Myocyte (in vitro differentiated cells): Measurements from ENCODE around the gene CTDSPL. TPM values are rescaled to one million over a fixed set of nuclear protein-coding genes. Genes with fewer than 3 reads are reported as not detected.
"Not testable (repeated sequence)": the region's sequence is repeated elsewhere in the genome, so short reads cannot be mapped to it uniquely, and the experiment has no call there.

Experiments
- DNase-seq: peaks from one replicate; pipeline ENCODE4 v3.0.0-alpha.2; 2012; ENCODE audit warnings: low read depth
- total RNA-seq: library from RNA; depleted of rRNA; stranded (reverse); fragments of >200 nt; gene quantifications from 2 replicates; pipeline ENCODE4 v1.2.3, GENCODE V29; 2014

The CTDSPL gene
- total RNA-seq, 1 donor from 2014 or later: 108 TPM

GRCh38 chr3:37961622-37962431 is 100.1 kb downstream of the CTDSPL start:
- no peak for DNase-seq

DNA sequence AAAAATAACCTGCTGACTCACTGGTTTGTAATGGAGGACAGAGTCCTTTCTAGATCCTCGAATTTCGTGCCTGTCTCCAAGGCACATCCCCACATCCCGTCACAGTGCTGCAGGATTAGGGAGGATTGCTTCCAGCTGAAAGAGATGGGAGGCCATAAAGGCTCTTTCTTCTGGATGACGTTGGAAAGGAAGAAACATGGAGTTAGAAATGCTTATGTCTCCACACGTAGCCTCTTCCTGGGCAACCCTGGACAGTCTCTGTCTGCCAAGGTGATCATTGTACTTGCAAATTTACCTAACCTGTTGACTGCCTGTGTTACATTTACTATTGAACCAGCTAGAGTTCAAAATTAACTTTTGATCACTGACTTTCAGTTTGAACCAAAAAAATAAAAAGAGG is 101.3 kb downstream of the CTDSPL start:
- peak; percentile 73 for DNase-seq

DNA sequence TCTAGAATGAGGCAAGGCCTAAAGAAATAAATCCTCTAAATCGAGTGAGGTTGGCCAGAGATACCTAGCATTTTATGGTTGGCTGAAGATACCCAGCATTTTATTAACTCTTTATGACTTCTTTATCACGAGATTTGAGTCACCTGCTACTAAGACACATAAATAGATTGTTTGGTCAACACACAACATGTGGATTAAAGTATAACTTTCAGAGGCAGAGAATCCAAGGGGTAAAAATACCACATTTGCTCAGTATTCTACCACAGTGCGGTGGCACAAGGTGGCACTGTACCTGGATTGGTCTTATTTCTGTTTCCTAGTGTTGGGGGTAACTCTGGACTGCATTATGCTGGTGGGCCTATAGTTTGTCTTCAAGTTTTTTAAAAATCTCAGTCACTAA is 102.0 kb downstream of the CTDSPL start:
- peak; percentile 76 for DNase-seq

- DNase-seq: no peak
Measured at GRCh38 chr3:37964146-37964545, 102.5 kb downstream of the CTDSPL start.

- DNase-seq: no peak
Measured at GRCh38 chr3:37964716-37965115, 103.0 kb downstream of the CTDSPL start.

DNA sequence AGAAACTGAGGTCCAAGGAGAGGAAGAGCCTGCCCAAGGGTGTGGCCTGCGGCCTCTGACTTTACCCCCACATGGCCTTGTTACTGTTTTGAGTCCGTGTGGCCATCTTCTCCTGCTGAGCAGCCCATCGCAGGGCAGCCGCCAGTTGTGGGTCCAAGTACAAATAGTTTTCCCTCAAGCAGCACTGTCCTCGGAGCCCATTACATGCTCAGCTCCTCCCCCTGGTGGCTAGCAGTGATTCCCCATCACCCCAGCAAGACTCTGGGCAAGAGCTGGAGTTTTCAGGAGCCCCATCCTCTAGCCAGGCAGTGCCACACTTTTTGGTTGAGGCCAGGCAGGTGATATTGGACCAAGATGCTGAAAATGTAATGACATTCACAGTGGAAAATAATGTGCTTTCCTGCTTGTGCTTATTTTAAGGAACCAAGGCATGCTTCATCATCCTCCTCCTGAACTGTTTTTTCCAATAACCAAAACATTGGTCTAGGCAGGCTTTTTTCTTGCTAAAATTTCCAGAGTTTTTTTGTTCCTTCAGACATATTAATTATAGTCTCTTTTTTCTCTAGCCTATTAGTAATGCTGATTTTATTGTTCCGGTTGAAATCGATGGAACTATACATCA is 105.7 kb downstream of the CTDSPL start:
- DNase-seq: peak; percentile 79

- no peak for DNase-seq
Measured at GRCh38 chr3:37968199-37968598, 106.5 kb downstream of the CTDSPL start.

- peak; percentile 92 for DNase-seq
Measured at GRCh38 chr3:37968813-37969595, 107.3 kb downstream of the CTDSPL start.

DNA sequence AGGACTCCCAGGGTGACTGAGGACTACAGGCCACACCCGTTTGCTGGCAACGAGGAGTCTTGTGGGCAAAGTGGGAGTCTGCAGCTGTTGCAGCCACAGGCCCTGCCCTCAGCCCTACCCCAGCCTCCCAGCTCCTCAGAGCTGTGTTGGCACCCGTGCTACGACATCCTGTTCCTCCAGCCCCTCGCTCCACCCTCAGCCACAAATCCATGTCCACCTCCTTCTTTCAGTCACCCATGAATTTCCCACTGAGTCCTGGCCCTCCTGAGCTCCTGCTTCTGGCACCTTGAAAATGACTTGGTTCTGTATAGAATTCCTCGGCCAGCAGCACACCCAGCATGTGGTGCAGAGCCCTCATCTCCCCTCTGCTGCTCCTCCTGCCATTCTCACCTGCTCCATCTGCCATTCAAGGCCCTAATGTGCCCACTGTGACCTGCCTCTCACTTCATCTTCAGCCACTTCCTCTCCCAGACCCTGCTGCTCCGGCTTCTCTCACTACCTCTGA is 108.0 kb downstream of the CTDSPL start:
- peak; percentile 99 for DNase-seq

- peak; percentile 64 for DNase-seq
Measured at GRCh38 chr3:37970802-37971201, 109.1 kb downstream of the CTDSPL start.

GRCh38 chr3:37971467-37971866 is 109.8 kb downstream of the CTDSPL start:
- no peak for DNase-seq

DNA sequence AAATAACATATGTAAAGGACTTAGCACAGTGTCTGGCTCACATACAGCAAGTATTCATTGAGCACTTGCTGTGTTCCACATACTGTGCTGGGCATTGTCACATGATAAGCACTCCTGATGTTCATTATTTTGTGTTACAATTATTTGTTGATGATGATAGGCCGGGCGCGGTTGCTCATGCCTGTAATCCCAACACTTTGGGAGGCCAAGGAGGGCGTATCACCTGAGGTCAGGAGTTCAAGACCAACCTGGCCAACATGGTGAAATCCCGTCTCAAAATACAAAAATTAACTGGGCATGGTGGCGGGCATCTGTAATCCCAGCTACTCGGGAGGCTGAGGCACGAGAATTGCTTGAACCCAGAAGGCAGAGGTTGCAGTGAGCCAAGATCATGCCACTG is 110.4 kb downstream of the CTDSPL start:
- DNase-seq: not testable (repeated sequence)

DNA sequence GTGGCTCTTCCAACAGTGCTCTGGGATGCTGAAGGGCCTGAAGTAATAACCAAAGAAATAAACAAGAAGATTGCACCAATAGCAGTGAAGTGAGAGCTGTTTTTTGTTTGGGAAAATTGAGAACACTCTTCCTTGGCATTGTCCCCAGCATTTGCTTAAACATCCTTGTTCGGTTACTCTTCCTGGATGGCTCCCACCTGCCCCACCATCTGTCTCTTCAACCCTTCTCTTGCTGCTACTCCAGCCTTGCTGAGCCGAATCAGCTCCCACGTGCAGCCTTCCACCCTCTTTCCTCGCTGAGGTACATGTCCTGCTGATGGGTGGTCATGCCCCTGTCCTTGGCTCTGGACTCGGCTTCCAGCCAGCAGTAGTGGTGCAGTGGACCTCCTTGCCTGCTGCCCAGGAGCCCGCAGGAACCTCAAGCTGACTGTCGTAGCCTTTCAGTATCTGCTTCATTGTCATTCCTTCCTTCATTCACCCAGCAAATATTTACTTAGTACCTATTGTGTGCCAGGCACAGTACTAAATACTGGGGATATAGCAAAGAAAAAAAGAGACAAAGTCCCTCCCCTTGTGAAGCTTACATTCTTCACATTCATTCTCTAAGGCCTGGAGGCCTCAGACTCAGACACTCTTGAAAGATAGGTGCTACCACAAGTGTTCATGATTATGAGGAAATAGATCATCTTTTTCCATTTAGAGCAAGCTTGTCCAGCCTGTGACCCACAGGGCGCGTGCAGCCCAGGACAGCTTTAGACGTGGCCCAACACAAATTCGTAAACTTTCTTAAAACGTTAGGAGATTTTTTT is 111.8 kb downstream of the CTDSPL start:
- no peak for DNase-seq

DNA sequence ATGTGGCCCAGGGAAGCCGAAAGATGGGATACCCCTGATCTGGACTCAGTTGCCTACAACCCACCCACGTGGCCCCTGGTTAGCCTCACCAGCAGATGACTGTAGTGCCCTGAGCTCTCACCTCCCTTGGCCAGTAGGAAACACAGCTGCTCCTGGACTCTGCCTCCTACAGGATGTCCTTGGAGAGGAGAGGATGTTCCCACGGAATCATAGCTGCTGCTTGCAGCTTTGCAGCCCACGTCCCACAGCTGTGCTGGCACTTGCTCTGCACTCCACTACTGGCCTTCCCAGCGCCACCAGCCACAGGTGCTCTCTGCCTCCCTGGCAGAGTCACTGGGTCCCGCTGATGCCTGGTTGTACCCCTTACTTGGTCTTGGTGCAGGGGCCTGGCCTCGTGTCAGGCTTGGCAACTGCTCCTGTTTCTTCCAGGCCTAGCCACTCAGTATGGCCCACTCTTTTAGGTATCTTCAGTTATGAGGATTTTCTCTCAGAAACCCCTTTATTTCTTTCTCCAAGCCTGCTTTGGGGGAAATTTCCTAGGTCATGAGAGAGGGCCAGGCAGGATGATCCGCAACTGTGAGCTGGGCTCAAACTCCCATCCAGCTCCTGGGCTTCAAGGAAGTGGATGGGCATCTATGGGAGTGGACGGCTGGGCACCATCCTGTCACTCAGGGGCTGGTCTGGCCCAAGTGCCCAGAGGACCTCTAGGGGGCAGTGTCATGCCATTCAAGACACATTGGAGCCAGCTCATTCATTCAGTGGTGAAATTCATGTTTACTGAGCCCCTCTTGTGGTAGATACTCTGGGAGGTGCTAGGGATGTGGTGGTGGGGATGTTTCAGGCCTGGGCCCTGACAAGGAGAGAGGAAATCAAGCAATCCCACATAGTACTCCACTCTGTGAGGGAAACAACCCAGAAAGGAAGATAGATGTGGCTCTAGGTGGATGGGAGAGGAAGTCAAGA is 112.7 kb downstream of the CTDSPL start:
- peak; percentile 83 for DNase-seq

DNA sequence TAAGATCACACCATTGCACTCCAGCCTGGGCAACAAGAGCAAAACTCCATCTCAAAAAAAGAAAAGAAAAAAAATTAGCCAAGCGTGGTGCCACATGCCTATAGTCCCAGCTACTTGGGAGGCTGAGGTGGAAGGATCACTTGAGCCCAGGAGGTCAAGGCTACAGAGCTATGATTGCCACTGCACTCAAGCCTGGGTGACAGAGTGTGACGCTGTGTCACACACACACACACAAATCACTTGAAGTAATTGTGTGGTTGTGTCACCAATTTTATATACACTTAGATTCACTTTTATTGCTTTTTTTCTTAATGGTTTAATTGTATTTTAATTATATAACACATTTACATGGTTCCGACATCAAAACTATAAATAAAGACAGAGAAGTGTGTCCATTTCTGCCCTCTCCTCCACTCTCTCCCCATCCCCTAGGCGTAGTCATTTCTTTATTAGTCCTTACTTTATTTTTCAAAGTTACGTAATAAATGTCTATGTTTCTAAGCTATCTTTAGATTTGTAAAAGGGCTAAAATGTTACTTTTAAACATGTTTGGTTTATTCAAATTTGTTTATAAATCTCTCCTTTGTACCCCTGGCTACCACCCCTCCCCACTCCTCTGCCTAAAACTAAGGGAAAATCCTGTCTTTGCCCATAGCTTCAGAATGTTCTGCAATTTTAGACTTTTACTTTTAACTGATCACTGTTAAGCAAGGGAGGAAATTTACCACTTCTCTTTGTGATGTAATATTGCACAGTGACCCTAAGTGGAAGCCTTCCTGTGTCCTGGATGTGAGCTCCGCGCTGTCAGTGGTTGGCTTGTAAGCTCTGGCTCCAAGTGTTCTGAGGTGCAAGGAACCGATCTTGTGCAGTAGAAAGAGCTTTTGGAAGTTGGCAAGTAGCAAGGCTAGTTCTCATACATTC is 118.1 kb downstream of the CTDSPL start:
- DNase-seq: no peak

GRCh38 chr3:37980462-37981347 is 119.0 kb downstream of the CTDSPL start:
- peak; percentile 58 for DNase-seq

DNA sequence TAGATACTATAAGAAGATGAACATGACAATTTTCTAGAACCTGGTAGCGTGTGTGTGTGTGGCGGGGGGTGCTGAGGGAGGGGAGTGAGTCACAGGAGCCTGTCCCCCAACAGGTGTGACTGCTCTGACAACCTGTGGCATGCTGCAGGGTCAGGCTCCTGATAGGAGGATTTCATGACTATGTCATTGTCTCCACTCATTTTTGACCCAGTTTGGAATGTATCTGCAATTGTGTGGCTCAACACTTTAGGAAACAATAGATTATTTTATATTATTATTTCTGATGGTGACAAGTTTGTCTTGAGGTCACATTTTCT is 119.6 kb downstream of the CTDSPL start:
- DNase-seq: peak; percentile 56

- DNase-seq: no peak
Measured at GRCh38 chr3:37982331-37982730, 120.7 kb downstream of the CTDSPL start.
